Psoas muscle (tissue), 8 donors: Measurements from ENCODE around the gene EYS. TPM values are rescaled to one million over a fixed set of nuclear protein-coding genes. Genes with fewer than 3 reads are reported as not detected.

Experiments
- ATAC-seq, 4 donors: fragments of 200-7000 bp; cut with Tn5 transposase; one replicate each; pipeline ENCODE4 v1.9.1; 2020; ENCODE audit warnings: moderate library complexity in 3 of 4, mild to moderate bottlenecking in 2 of 4
- DNase-seq, 2 donors: peaks; one replicate each; pipeline ENCODE4 v3.0.0-alpha.2; 2020
- H3K27ac ChIP-seq: fragments of 200-600 bp; one replicate; pipeline ENCODE4 v1.8.0; 2022
- H3K27me3 ChIP-seq, 3 donors: fragments of 200-600 bp in 1 of 3; one replicate each; pipeline versions ENCODE4 v1.6.1 to v1.8.0; 2013 to 2022; ENCODE audit warnings: low read length in 2 of 3, mild to moderate bottlenecking in 2 of 3, moderate library complexity in 1 of 3; ENCODE audit not compliant: insufficient read depth in 3 of 3
- H3K36me3 ChIP-seq, 2 donors: fragments of 200-600 bp in 1 of 2; one replicate each; pipeline versions ENCODE4 v1.6.1 to v1.8.0; 2013 to 2022; ENCODE audit warnings: low read depth in 1 of 2, mild to moderate bottlenecking in 1 of 2, moderate library complexity in 1 of 2; ENCODE audit not compliant: insufficient read depth in 1 of 2
- H3K4me1 ChIP-seq: fragments of 200-600 bp; one replicate; pipeline ENCODE4 v1.8.0; 2022
- H3K4me3 ChIP-seq: fragments of 200-600 bp; one replicate; pipeline ENCODE4 v1.8.0; 2022; ENCODE audit warnings: mild to moderate bottlenecking
- H3K9me3 ChIP-seq: fragments of 200-600 bp; one replicate; pipeline ENCODE4 v1.8.0; 2022
- CTCF ChIP-seq: fragments of 200-600 bp; IDR thresholded peaks from one replicate; pipeline ENCODE4 v1.8.0; 2022; ENCODE audit warnings: antibody characterized with exemption
- whole genome bisulfite sequencing, 3 donors: extraction: QIAGEN DNeasy Blood & Tissue Kit; methylation state at CpG; one replicate each; pipeline versions ENCODE4 v1.1.6 to v1.1.7; 2013; 5-methylcytosine and 5-hydroxymethylcytosine counted together
- intact Hi-C, 2 donors: fragments of 100-400 bp; cut with DNase I; formaldehyde crosslinking; loops; one replicate each; pipeline versions ENCODE4 v1.11.0 to v1.14.2; 2022
- polyA plus RNA-seq, 3 donors: library from polyadenylated mRNA; stranded (reverse); fragments of 200-250 nt; gene quantifications; one replicate each; pipeline ENCODE4 v1.2.3, GENCODE V29; 2013
- total RNA-seq, 4 donors: library from RNA; stranded (reverse); fragmentation: NEBNext Ultra II Directional in 2 of 4; extraction: Animal tissue kit (Norgen Biotek cat#: 25700) in 2 of 4; gene quantifications; one replicate each; pipeline versions ENCODE4 v1.2.1 to v1.2.4, GENCODE V29; 2021 to 2023
- donor health status: healthy with polysubstance abuse.
- donor health status: DM: no; HTN: no; CAD: no; lungs with moderate emphysema.
- donor health status: Bipolar disorder and iron deficiency.
- donor health status: healthy.
- donor health status: DM: yes; HTN: yes; CAD: no.
- donor health status: DM: no; HTN: no; CAD: no.
- donor health status: DM: no; HTN: no; CAD: no.
- donor health status: DM: yes; HTN: yes; CAD: no.

Gene EYS
- total and polyA plus RNA-seq, 7 donors = under 0.01 TPM; not detected in 6

DNA sequence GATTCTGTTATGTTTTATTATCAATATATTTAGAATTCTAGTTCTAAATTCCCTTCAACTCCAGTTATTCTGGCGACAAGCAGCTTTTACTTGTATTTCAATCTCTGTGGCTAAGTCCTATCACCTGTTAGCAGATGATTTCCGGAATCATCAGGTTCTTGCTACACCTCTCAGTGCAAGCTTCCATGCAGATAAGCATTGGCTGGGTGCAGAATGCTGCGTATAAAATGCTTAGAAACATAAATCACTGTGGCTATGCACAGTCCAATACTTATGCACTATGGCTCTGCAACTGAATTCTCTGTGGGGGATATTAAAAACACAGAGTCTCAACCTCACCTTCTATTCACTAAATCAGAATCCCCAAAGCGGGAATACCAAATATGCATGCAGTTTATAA, 720.0 kb downstream of the EYS start:
- H3K27me3 ChIP-seq = no peaks in the 10 kb centered on the region
- no peak for ATAC-seq
- no peak overlapping the region for H3K27ac ChIP-seq
- no peaks in the 10 kb centered on the region for H3K36me3 ChIP-seq
- H3K9me3 ChIP-seq = no peaks in the 10 kb centered on the region
- intact Hi-C loops = no loop called here
- WGBS, 3 donors = 51 to 61% (median 60%) methylated on average over 4 of the region's 4 CpGs
- no peak for DNase-seq
- no peaks in the 10 kb centered on the region for H3K4me1 ChIP-seq
- no peak for TF ChIP-seq CTCF
- no peak overlapping the region for H3K4me3 ChIP-seq

- WGBS, 3 donors = 43 to 56% (median 52%) methylated on average over 4 of the region's 4 CpGs
- intact Hi-C loops = no loop called here
- Histone ChIP-seq H3K27me3 (no peaks in the 10 kb centered on the region), H3K4me1 (no peaks in the 10 kb centered on the region), H3K36me3 (no peaks in the 10 kb centered on the region), H3K9me3 (no peaks in the 10 kb centered on the region), H3K27ac (no peak overlapping the region), H3K4me3 (no peak overlapping the region)
- DNase-seq = no peak
- TF ChIP-seq CTCF = no peak
- ATAC-seq = no peak
These were observed 721.3 kb downstream of the EYS start for GRCh38 chr6:64985726-64986125.

- H3K27me3 ChIP-seq = no peaks in the 10 kb centered on the region
- TF ChIP-seq CTCF = no peak
- intact Hi-C loops = no loop called here
- H3K36me3 ChIP-seq = no peaks in the 10 kb centered on the region
- no peaks in the 10 kb centered on the region for H3K4me1 ChIP-seq
- no peak overlapping the region for H3K4me3 ChIP-seq
- H3K27ac ChIP-seq = no peak overlapping the region
- no peak for DNase-seq
- WGBS, 3 donors = 88 to 91% (median 89%) methylated on average over 1 of the region's 1 CpG
- ATAC-seq = no peak
- no peaks in the 10 kb centered on the region for H3K9me3 ChIP-seq
These were observed 722.1 kb downstream of the EYS start for GRCh38 chr6:64984948-64985347.

DNA sequence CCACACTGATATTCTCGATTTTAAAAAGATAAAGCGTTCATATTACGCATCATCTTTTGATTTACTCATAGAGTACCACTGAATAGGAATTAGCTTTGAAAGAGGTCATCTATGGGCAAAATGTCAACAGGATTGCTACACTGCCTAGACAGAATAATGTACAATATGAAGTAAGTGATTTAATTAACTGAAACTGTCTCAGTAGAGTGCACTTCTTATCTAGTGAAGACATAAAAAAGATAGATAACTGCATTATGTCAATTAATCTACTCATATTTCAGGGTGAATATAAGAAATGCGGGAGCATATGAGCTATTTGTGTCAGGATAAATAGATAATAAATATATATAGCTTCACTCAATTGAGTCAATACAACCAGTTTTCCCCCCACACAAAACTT, 723.9 kb downstream of the EYS start:
- Histone ChIP-seq H3K36me3 (no peaks in the 10 kb centered on the region), H3K27ac (no peak overlapping the region), H3K27me3 (no peaks in the 10 kb centered on the region), H3K4me3 (no peak overlapping the region), H3K9me3 (no peaks in the 10 kb centered on the region), H3K4me1 (no peaks in the 10 kb centered on the region)
- no peak for ATAC-seq
- no peak for TF ChIP-seq CTCF
- no peak for DNase-seq
- intact Hi-C loops = no loop called here
- 88 to 94% (median 92%) methylated on average over 4 of the region's 4 CpGs for WGBS, 3 donors

DNA sequence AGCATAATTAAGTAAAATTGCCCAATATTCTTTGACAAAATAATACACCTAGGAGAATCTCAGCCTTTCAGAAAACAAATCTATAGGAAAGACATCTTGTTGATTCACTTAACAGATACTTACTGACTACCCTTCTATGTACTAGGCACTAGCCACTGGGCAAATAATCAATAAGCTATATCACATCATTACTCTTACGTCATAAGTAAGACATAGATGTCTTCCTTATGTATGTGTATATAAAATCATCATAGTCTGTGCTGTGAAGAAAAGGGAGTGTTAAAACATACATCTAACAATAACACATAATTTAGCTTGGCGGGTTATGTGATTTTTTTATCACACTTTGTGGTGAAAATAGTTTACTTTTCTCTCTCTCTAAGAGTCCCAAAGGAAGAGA, 733.9 kb downstream of the EYS start:
- 82 to 85% (median 84%) methylated on average over 2 of the region's 2 CpGs for WGBS, 3 donors
- no peaks in the 10 kb centered on the region for H3K27me3 ChIP-seq
- H3K9me3 ChIP-seq = no peaks in the 10 kb centered on the region
- DNase-seq (no peak), ATAC-seq (no peak)
- no peak for TF ChIP-seq CTCF
- H3K4me3 ChIP-seq = no peak overlapping the region
- intact Hi-C loops = no loop called here
- no peaks in the 10 kb centered on the region for H3K36me3 ChIP-seq
- no peak overlapping the region for H3K27ac ChIP-seq
- no peaks in the 10 kb centered on the region for H3K4me1 ChIP-seq
